ENCODE results near the gene KIRREL1.
A peak's percentile ranks its signal among the peaks of the same experiment; 100 is the strongest.

KIRREL1 gene

GRCh38 chr1:158013840-158014730, 20.6 kb downstream of the KIRREL1 start:
- H3K9me3 ChIP-seq (ENCODE audit: control insufficient read depth, low read length) = no peaks in the 10 kb centered on the region
- H3K27me3 ChIP-seq (ENCODE audit: control insufficient read depth, insufficient read depth, low read length) = no peaks in the 10 kb centered on the region
- TF ChIP-seq, protein P1, sequence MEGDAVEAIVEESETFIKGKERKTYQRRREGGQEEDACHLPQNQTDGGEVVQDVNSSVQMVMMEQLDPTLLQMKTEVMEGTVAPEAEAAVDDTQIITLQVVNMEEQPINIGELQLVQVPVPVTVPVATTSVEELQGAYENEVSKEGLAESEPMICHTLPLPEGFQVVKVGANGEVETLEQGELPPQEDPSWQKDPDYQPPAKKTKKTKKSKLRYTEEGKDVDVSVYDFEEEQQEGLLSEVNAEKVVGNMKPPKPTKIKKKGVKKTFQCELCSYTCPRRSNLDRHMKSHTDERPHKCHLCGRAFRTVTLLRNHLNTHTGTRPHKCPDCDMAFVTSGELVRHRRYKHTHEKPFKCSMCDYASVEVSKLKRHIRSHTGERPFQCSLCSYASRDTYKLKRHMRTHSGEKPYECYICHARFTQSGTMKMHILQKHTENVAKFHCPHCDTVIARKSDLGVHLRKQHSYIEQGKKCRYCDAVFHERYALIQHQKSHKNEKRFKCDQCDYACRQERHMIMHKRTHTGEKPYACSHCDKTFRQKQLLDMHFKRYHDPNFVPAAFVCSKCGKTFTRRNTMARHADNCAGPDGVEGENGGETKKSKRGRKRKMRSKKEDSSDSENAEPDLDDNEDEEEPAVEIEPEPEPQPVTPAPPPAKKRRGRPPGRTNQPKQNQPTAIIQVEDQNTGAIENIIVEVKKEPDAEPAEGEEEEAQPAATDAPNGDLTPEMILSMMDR (IDR thresholded peaks at IDR 0.05) = no peak
- no peak overlapping the region for H3K9ac ChIP-seq
- no peaks in the 10 kb centered on the region for H3K4me1 ChIP-seq
- H3K36me3 ChIP-seq (ENCODE audit: control insufficient read depth, insufficient read depth, low read length) = no peaks in the 10 kb centered on the region
- no peak overlapping the region for H2AFZ ChIP-seq
- H3K4me3 ChIP-seq (ENCODE audit: low read depth, low read length) = no peak overlapping the region
- H3K79me2 ChIP-seq = no peaks in the 10 kb centered on the region
- H3K4me2 ChIP-seq (ENCODE audit: low read length) = no peak overlapping the region
- H3K27ac ChIP-seq = no peak overlapping the region

GRCh38 chr1:158014731-158015320, 21.4 kb downstream of the KIRREL1 start:
- Histone ChIP-seq H3K4me3 (ENCODE audit: low read depth, low read length) (no peak overlapping the region), H3K4me2 (ENCODE audit: low read length) (no peak overlapping the region)

GRCh38 chr1:158016651-158017335, 23.3 kb downstream of the KIRREL1 start:
- H3K36me3 ChIP-seq (ENCODE audit: control insufficient read depth, insufficient read depth, low read length) = no peaks in the 10 kb centered on the region

More at GRCh38 chr1:158014731-158015320, 21.4 kb downstream of the KIRREL1 start:
- no peak overlapping the region for H3K9ac ChIP-seq
- H3K27ac ChIP-seq = no peak overlapping the region
- H3K9me3 ChIP-seq (ENCODE audit: control insufficient read depth, low read length) = no peaks in the 10 kb centered on the region
- H3K27me3 ChIP-seq (ENCODE audit: control insufficient read depth, insufficient read depth, low read length) = no peaks in the 10 kb centered on the region
- TF ChIP-seq, protein P1 (IDR thresholded peaks at IDR 0.05) = no peak
- no peak overlapping the region for H2AFZ ChIP-seq
- H3K79me2 ChIP-seq = no peaks in the 10 kb centered on the region
- no peaks in the 10 kb centered on the region for H3K4me1 ChIP-seq
- no peaks in the 10 kb centered on the region for H3K36me3 ChIP-seq (ENCODE audit: control insufficient read depth, insufficient read depth, low read length)

DNA sequence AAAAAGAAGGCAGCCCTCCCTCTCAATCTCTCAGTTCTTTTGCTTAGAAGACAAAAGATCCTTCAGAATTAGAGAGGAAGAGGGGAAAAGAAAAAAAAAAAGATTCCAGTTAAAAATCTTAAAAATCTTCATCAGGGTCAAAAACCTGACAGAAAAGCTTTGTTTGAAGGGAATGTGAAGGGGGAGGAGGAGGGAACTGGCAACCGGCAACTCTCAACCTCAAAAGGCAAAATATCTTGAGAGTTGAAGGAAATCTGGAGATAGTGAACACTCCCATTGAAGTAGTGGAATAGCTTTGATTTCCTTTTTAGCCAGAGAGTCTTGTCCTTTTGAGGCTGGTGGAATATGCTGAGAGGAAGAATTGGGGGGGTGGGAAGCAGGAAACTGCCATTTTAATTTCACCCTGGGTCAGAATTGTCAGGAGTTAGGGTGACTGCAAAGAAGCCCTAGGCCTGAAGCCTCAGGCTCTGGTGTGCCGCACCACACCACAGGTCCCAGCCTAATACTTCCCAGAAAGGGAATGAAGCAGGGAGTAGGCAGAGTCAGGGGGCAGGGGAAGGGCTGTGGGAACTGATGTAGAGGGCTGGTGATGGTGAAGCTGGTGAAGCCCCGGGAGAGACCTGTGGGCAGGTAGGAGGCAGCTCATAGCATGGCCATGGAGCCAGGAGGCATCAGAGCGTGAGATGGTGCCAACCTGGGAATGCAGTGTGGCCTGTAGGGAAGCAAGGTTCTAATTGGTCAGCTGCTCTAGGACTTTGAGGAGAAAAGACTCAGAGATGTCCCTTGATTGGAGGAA, 24.6 kb downstream of the KIRREL1 start:
- TF ChIP-seq, protein P1 (IDR thresholded peaks at IDR 0.05) = no peak

More at GRCh38 chr1:158016651-158017335, 23.3 kb downstream of the KIRREL1 start:
- Histone ChIP-seq H3K4me1 (no peaks in the 10 kb centered on the region), H2AFZ (no peak overlapping the region), H3K27me3 (ENCODE audit: control insufficient read depth, insufficient read depth, low read length) (no peaks in the 10 kb centered on the region), H3K27ac (no peak overlapping the region), H3K79me2 (no peaks in the 10 kb centered on the region), H3K4me3 (ENCODE audit: low read depth, low read length) (no peak overlapping the region), H3K9ac (no peak overlapping the region), H3K4me2 (ENCODE audit: low read length) (no peak overlapping the region), H3K9me3 (ENCODE audit: control insufficient read depth, low read length) (no peaks in the 10 kb centered on the region)
- TF ChIP-seq, protein P1 (IDR thresholded peaks at IDR 0.05) = no peak

More for the DNA sequence above, 24.6 kb downstream of the KIRREL1 start:
- H3K27me3 ChIP-seq (ENCODE audit: control insufficient read depth, insufficient read depth, low read length) = no peaks in the 10 kb centered on the region
- H3K9ac ChIP-seq = no peak overlapping the region
- no peaks in the 10 kb centered on the region for H3K36me3 ChIP-seq (ENCODE audit: control insufficient read depth, insufficient read depth, low read length)
- no peaks in the 10 kb centered on the region for H3K79me2 ChIP-seq
- no peaks in the 10 kb centered on the region for H3K9me3 ChIP-seq (ENCODE audit: control insufficient read depth, low read length)
- no peaks in the 10 kb centered on the region for H3K4me1 ChIP-seq
- H2AFZ ChIP-seq = no peak overlapping the region
- H3K4me3 ChIP-seq (ENCODE audit: low read depth, low read length) = no peak overlapping the region
- H3K4me2 ChIP-seq (ENCODE audit: low read length) = no peak overlapping the region
- peak overlapping the region; percentile 54 for H3K27ac ChIP-seq

All from parathyroid adenoma (tissue), 2 donors.